GM21528 (cell line): ENCODE data around the gene SYNDIG1L.

Source experiments
- ATAC-seq: cut with Tn5 transposase; IDR thresholded peaks from one replicate; pipeline ENCODE4 v1.9.1; 2021; ENCODE audit warnings: mild to moderate bottlenecking, moderate library complexity; ENCODE audit not compliant: unreplicated experiment, low FRiP score

Gene SYNDIG1L

DNA sequence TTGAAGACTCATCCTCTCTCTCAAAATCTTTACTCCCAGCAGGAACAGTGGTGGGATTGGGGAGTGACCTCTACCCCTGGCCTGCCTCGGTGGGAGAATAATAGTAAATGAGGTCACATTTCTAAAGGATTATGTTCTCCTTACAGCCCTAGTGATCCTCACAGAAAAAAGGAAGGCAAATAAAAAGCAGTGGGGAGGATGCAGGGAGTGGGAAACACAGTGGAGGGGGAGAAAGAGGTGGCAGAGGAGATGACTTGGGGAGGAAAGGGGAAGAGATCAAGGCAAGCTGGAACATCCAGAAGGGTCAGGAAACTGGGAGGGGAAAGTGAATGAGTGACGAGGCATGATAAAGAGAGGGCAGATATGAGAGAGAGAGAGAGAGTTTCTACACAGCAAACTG is 8.3 kb upstream of the SYNDIG1L start:
- no peak for ATAC-seq

DNA sequence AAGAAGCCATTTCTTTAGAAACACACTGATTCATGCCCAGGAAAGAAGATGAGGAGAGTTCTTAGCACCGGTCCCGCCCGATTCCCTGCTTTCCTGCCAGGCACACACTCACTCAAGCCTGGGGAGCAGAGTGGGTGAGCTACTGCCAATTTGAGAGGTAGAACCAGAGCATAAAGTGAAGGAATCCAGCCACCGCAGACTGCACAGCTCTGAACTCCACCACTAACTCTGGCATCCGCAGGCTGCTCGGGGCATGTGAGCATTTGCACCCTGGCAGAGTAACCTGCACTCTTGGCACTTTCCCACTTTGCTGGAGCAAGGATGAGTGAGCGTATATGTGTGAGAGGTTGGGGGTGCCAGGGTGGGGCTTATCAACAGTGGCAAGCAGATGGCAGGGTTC is 4.0 kb upstream of the SYNDIG1L start:
- no peak for ATAC-seq

DNA sequence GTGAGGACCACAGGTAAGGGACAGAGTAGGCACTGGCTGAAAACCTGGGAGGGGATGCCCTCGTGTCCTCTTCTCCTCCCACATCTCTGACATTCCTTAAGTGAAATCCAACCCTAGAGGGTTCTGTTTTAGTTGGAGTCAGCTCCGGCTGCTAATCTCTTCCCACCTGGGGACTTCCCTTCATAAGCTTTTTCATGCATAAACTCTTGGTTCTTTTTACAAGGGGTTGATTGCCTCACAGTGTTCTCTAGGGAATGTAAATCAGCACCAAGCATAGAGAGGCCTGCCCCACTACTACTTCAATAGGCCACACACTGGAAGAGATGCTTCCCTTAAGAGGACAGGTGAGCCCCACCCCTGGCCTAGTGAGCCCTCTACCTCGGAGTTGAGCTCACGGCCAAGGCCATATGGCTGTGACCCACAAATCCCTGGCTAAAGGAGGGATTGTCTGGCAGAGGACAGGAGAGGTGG is 3.2 kb upstream of the SYNDIG1L start:
- ATAC-seq, result no peak

DNA sequence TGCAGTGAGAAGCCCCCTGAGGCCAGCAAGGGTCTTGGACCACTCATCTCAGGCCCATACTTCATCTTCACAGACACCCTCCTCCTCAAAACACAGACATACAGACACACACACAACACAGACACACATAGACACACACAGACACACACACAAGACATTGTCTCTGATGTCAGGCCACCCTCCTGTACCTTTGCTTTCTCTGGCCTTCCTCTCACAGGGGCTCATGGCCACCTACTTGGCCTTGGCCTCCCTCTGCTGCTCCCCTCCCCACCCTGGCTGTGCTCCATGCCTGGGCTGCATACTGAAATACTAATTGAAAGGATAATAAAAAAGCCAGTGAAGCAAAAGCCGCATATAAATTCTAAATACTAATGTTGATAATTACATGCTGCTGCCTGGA is 1.6 kb upstream of the SYNDIG1L start:
- ATAC-seq, result no peak

DNA sequence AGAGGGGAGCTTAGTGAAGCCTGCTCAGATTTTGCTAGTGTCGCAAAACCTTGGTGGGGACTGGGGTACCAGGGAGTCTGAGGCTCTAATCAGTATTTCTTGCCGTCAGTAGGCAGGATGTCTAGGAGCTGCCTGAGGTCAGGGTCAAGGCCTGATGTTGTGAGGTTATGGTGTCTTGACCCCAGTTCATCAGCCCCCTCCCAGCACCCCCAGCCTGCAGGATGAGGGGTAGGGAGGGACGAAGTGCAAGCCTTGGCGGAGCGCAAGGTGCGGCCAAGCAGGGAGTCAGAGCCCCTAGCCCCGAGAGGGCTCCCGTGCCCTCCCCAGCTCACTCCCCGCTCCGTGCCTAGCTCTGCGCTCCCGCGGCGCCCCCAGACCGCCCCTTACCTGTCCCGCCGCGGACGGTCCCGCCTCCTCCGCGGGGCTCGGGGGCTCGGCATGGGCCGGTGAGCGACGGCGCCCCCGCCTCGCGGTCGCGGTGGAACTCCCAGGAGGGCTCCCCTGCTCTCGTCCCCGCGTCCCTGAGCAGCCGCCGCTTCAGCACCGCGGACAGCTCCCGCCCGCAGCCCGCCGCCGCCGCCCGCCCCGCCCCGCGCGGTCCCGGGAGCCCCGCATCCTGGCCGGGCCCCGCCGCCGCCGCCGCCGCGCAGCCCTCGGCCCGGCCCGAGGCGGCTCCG is 347 bp downstream of the SYNDIG1L start:
- no peak for ATAC-seq

DNA sequence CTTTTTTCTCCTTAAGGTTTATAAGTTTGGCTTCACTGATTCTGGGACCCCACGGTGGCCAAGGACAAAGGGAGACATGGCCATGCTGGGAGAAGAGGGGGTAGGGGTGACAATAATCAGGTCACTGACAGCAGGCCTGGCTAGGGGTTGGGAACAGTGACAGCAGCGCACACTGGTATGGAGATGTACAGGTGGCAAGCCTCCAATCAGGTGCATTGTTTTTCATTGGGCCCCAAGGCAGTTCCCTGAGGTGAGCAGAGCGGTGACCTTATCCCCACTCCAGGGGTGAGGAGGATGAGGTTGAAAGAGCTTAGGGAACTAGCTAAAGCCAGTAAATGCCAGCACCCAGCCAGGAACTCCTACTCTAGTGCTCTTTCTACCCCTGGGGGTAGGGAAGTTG is 1.4 kb downstream of the SYNDIG1L start:
- ATAC-seq, result no peak

DNA sequence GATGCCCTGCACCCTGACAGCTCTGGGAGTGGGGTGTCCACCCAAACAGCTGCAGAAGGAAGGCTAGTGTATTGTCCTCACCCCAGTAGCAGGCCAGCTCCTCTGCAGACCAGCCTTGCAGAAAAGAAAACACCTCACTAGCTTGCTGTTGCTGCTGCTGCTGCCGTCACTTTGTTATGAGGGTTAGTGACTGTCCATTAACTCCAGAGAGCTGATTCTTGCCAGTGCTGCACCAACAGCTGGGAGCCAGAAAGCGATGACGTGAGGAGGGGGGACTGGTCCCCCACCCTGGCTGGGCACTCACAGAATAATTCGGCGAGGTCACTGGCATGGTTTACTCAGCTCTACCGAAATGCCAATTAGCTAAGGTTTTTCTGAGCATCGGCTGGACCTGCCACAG is 2.8 kb downstream of the SYNDIG1L start:
- ATAC-seq, result no peak

DNA sequence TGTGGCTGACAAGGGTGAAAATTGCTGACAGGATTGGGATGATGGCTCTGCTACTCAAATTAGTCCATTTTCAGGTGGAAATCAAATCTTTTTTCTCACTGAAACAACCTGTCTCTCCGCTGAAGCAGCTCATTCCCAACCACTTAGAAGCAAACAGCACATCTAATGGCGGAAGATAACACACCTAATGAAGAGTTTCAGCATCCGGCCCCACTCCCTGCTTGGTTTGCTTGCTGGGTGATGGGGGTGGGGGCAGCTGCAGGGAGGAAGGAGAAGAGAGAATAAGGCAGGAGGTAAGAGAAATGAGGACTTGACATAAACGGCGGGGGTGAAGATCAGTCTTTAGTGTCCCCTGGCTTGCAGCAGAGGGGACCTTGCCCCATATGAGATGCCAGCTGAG is 4.0 kb downstream of the SYNDIG1L start:
- ATAC-seq, result no peak

DNA sequence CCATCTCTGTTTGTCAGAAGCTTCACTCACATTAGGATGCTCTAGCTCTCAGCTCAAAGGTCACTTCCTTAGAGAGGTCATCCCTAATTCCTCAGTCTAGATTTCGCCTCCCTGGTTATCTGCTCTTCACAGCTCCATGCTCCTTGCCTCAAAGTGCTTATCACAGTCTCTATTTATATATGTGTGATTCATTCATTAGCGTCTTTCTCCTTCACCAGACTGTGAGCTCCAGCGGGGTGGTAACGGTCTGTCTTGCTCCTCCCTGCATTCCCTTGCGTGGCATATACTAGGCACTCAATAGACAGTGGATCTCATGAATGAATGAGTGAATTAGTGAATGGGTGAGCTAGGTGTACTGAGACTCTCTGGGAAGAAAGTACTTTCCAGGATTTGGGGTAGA is 6.9 kb downstream of the SYNDIG1L start:
- no peak for ATAC-seq

DNA sequence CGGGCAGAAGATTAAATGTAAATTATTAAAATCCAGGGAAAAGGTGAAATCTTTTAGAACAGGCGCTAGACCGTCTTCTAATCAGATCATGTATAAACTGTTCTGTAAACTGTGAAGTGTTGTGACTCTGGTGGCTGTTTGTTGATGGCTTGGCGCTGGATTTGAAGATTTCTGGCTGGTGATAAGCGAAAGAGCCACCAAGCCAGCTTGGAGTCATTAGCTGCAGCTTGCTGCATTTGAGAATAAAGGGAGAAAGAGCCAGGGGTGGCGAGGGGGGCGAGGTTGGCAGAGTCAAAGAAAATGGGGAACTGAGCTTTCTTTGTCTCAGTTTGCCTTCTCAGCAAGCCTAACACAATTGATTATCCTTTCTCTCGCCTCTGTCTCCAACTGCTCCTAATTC is 8.0 kb downstream of the SYNDIG1L start:
- ATAC-seq, result no peak

DNA sequence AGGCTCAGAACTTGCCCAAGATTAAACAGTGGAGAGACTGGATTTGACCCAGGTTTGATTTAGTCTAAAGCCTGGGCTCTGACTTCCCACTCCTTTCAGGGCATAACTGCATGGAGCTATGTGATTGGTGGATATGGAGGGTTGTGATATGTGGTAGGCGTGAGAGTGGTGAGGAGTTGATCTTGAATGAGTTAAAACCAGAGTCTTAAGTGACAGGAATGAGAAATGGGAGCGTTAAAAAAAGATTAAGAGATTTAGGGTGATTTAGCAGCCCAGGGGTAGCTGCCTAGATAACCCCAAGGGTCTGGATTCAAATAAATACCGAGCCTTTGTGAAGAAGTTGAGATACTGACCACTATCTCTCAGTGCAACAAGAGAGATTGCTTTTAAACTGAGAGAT is 8.4 kb downstream of the SYNDIG1L start:
- no peak for ATAC-seq

DNA sequence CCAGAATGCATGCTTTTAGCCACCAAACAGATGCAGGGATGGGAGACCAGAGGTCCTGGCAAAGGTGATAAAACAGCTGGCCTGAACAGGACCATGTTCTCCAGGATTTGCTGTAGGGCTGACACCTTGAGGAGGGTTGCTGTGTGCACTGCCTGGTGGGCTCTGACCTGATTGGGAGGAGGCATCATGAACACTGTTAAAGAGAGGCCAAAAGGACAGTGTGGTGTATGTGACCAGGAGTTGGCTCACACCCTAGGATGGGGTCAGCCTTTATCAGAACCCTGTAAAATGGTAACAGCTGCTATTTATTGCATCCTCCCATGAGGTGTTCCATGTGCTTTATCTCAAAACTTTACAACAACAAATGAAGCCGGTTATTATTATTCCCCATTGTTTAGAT is 8.8 kb downstream of the SYNDIG1L start:
- no peak for ATAC-seq

DNA sequence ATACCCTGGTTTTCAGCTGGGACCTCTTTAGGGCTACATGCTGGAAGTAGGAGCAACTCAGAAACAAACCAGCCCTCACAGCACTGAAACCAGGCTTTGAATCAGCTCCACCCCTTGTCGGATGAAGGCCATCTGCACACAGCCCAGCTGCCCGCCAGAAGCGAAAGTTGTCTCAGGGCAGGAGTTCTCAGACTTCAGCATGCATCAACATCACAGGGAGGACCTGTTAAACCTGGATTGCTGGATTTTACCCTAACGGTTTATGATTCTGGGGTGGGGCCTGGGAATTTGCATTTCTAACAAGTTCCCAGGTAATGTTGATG is 10.9 kb downstream of the SYNDIG1L start:
- ATAC-seq, result no peak

DNA sequence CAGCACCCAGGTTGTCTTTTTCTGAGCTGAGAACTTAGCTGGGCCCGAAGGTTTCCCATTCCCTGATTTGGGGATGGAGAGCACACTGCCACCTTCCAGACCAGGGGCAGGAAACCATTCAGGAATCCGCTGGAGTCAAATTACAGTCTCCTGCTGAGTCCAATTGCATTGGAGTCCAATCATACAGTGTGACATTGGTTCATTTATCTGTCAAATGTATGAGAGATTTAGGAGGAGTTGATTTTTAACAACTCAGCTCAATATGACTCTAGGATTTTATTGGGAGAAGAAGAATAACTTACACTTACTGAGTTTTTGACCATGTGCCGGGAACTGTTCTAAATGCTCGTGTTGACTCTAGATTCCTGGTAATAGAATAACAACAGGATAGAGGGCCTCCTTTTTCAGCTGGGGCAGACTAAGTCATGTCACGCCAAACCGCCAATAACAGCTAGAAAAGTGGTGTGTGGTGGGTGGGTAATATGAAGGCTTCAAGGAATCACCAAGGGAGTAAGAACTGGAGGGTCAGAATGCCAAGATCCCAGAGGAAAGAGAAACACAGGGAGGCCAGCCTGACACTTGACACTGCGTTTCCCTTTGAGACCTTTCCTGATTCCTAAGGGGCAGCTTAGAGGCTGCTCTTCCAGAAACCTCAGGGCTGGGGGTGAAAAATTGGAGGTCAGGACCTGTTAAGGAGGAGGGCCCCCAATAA is 11.5 kb downstream of the SYNDIG1L start:
- ATAC-seq, result no peak

DNA sequence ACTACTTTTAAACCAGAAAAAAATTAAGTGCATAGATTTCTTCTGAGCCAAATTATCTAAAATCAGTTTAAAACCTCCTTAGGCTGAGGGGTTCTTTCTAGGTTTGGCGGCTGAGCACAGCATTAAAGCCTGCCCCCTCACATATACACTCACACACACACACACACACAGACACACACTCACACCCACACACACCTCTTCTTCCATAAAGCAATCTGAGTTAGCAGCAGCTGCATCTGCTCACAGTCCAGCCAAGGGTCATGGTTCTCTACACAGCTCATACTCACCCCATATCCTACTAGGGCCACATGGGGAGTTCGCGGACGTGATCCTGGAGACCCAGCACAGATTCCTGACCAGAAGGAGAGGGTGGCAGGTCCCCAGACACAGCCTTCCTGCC is 12.4 kb downstream of the SYNDIG1L start:
- ATAC-seq, result no peak

DNA sequence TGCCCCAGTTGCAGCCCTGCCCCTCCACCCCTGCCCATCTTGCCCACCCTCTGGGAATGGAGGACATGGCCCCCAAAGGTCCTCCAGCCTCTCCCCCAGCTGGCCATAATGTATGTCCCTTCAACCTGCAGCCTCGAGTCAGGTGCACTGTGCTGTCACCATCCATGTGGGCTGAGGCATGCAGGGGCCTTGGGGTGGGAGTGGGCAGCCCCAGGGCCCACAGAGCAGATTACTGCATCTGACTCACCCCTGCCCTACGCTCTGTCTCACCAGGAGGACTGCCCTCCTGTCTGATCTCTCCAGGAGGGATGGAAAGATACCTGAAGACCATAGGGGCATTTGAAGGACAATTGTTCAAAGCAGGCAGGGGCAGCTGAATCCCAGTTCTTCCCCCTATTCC is 13.3 kb downstream of the SYNDIG1L start:
- ATAC-seq, result no peak

DNA sequence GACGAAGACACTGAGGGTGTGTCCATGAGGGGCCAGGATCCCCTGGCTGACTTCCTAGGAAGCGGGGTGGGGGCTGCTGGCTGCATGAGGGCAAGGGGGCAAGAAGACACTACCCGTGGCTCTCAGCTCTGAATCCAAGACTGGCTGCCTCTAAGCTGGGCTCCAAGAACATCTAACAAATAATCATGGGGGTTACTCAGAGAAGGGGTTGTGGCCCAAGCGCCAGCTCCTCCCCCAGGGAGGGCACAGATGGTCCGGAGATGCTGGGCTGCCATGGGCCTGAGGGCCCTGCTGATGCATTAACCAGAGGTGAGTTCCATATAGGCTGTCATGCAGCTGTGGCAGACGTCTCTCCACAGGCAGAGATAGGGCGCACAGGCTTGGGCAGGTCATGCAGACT is 14.3 kb downstream of the SYNDIG1L start:
- ATAC-seq, result no peak

DNA sequence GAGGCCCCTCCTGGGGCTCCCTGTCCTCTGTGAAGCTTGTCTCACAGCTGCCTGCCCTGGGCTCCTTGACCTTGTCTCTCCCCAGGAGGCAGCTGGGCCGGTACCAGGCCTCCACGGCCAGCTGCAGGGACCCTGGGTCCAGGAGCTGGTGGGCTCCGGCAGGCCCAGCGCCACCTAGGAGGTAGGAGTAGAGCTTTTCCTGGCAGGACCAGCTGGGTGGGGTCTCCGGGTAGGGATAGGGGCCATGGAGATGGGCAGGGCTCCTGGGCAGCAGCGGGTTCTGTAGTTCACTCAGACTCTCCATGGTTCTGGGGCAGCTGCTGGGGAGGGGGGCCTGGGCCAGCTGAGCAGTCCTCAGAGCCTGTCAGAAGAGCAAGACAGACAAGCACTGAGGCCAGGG is 16.6 kb downstream of the SYNDIG1L start:
- ATAC-seq, result no peak

DNA sequence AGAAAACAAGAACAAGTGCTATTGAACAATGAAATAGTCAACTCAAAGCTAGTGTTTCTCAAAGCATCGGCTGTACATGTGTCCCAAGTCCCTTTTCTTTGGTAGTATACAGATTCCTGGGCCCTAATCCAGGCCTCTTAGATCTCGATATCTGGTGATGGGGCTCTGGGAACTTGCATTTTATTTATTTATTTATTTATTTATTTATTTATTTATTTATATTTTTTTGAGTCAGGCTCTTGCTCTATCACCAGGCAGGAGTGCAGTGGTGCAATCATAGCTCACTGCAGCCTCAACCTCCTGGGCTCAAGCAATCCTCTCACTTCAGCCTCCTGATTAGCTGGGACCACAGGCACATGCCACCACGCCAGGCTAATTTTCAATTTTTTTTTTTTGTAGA is 17.1 kb downstream of the SYNDIG1L start:
- ATAC-seq, result no peak

DNA sequence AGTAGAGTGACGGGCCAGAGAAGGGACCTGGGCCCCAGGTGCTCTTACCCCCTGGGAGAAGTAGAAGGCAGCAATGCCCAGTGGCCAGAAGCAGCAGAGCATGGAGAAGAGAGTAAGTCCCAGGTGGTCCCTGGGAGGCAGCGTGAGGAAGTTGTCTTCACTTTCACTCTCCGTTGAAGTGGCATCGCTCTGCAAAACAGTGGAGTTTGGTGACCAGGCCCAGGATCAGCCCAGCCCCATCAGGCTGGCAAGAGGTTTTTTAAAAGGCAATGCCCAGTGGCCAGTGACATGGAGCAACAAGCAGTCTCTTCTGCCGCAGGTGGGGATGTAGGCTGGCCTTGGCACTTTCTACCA is 18.2 kb downstream of the SYNDIG1L start:
- no peak for ATAC-seq

DNA sequence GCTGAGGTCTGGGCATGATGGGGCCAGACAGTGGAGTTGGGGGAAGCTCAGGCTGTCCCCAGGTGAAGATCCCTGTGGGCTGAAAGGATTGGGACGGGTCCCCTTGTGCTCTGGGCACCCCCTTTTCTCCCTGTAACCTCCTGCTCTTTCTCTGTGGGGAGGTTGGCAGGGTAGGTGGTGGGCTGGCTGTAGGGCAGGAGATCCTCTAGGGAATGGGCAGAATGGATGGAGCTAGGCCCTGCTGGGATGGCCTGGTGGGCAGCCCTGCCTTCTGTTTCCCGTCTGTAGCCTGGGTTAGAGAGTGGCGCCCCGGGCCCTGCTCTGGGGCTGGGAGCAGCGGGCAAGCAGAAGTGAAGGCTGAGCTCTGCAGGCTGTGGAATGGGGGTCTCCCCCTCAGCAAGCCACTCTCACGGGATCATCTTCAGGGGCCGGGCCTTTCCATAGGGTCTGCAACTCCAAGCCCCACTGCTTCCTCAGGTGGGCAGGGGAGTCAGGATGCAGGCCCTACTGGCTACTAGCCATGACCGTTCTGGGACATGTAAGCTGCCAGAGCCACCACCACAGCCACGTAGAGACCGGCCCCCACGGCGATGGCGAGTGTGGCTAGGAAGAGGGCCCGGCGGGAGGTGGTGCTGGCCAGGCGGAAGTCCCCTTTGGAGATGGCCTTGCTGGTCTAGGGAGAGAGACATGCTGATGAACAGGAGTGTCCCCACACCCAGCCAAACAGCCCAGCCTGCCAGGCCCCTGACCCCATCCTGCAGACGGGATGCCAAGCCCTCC is 18.8 kb downstream of the SYNDIG1L start:
- ATAC-seq, result no peak

DNA sequence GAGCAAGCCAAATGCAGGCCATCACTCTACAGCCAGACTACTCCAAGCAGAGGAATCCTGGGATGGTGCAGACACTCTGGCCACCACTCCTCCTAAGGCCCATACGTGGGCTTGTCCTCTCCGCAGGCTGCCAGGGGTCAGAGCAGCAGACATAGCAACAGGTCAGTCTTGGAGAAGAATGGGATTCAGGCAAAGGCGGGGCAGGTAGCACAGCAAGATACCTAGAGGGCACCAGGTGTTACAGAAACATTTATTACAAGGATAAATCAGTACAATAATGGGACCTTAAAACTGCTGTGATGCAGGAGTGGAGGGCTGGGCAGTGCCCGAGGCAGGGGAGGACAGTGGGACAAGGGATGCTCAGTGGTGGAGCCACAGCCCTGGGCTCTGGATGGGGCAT is 20.3 kb downstream of the SYNDIG1L start:
- ATAC-seq, result no peak
